GM21381 (cell line): ENCODE results near the gene EN2.

Experiments
- ATAC-seq: cut with Tn5 transposase; IDR thresholded peaks from one replicate; pipeline ENCODE4 v1.9.1; 2021; ENCODE audit warnings: mild to moderate bottlenecking, moderate library complexity; ENCODE audit not compliant: unreplicated experiment

Gene EN2

DNA sequence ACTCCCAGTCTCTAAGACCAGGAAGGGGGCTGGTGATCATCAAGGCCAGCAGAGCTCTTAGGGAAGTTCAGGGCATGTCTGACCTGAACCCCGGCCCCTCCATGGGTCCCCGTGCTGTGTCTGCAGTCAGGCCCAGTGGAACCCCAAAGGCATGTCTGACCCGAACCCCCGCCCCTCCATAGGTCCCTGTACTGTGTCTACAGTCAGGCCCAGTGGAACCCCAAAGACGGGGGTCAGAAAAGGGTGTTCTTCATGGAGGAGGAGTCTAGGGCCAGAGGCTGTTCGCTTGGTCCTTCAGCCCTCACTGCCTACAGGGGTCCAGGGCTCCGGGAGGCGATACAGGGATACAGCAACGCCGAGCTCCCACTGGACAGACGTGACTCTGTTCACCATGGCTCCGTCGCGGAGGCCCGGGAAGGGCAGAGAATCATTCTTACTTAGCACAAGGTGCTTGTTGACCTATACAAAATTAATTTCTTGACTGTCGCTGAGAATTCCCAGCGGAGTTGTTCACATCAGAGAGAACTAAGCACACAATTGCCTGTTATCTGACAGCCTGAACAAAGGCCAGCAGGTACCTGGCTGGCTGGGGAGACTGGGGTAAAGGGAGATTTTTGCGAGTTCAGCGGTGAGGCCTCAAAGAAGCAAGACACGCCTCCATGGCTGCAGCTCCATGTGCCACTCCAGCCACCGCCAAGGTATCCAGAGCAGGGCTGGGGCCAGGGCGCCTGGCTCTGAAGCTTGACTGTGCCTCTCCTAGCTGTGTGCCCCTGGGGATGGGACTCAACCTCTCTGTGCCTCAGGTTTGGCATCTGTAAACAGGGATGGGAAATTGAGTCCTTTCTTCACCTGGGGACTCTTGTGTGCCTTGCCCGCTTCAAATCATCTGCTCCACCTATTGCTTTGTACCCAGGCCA, 26.8 kb downstream of the EN2 start:
- no peak for ATAC-seq

DNA sequence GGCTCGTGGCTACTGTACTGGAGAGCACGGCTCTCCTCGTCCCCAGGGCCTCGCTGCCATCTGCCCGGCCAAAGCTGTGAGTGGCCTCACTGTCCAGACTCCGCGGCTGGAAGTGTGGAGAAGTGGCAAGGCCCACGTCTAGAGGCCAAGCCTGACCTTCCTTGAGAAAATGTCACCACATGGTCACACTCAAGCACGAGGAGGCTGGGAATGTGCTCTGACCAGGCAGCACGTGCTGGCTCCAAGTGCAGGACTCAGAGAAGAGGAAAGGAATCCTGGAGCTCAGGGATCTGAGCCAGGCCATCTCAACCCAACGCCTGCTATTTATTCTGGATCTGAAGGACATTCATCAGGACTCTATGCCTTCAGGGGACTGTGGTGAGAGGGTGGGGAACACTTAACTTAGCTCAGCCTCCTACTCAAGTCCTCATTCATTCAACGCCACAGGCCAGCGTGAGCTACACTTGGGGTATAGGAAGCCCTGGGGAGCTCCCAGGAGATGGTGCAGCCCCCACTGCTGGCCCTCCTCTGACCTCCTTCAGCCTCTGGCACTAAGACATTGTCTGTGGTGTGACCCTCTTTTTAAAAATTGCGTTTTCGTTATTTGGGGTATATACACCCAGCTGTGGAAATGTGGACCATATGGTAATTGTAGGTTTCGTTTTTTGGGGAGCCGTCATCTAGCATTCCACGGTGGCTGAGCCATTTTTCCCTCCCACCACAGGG, 29.0 kb downstream of the EN2 start:
- ATAC-seq, result no peak

DNA sequence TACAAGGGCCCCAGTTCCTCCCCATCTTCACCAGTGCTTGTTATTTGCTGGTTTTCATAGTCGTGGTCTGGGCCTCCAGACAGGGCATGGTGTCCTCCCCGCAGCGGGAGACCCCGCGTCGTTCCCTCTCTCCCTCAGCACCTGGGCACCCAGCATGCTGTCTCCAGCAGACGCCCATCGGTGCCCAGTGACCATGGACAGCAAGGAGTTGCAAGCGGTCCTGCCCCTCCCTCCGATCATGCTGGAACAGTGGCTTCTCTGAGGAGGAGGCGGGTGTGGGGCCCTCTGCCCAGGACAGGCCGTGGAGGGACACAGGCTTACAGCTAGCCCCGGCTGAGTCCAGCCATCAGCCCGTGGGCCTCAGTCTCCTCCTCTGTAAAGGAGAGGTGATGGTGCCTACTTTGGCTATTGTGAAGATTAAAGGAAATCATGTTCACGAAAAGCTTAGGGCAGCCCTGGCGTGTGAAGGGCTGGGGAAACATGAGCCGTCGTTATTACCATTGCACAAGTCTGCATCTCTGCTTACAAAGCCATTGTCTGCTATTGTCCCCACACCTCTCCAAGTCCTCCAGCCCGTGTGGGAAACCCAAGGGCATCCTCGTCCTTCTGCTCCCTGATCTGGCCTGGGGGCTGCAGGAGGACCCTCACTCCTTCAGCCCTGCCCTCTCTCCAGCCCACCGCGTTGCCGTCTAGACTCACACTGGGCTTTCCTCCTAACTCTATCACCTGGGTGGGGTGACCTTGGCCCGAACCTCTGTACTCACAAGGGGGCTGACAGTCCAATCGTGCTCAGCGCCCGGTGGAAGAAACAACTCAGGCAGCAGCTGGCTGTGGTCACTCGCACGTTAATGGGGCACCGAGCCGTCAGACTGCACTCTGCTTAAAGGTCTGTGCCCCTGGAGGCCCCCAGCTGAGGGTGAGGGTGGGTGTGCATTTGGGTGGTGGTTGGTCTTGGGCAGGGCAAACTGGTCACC, 29.9 kb downstream of the EN2 start:
- no peak for ATAC-seq

DNA sequence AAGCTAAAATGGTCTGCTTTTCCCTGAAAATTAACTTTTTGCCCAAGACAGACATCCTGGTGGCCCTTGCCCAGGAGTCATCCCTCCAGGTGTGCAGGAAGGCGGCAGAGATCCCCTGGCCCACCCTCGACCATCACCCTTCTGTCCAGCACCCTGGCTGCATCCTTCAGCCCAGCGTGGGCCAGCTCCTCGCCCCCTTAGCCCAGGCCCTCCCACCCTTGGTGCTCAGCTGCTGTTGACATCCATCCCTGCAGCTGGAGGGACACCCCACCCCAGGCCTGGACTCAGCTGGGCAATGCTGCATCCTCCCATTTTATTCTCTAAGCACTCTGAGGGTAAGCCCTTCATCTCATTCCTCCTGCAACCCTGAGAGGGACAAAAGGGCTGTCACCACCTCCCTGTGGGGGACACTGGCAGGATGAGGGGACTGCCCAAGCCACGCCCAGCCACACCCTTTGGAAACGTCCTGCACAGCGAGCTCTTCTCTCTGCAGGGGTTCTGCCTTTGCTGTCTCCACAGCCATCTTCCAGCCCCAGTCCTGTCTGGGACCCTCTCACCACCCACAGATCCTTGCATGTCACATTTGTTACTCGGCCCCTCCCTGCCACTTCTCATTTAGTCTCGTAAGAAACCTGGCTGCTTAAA, 30.7 kb downstream of the EN2 start:
- no peak for ATAC-seq

GRCh38 chr7:155489158-155489840, 31.4 kb downstream of the EN2 start:
- no peak for ATAC-seq

- ATAC-seq, result no peak
Observed at GRCh38 chr7:155489862-155490696, 32.1 kb downstream of the EN2 start.

DNA sequence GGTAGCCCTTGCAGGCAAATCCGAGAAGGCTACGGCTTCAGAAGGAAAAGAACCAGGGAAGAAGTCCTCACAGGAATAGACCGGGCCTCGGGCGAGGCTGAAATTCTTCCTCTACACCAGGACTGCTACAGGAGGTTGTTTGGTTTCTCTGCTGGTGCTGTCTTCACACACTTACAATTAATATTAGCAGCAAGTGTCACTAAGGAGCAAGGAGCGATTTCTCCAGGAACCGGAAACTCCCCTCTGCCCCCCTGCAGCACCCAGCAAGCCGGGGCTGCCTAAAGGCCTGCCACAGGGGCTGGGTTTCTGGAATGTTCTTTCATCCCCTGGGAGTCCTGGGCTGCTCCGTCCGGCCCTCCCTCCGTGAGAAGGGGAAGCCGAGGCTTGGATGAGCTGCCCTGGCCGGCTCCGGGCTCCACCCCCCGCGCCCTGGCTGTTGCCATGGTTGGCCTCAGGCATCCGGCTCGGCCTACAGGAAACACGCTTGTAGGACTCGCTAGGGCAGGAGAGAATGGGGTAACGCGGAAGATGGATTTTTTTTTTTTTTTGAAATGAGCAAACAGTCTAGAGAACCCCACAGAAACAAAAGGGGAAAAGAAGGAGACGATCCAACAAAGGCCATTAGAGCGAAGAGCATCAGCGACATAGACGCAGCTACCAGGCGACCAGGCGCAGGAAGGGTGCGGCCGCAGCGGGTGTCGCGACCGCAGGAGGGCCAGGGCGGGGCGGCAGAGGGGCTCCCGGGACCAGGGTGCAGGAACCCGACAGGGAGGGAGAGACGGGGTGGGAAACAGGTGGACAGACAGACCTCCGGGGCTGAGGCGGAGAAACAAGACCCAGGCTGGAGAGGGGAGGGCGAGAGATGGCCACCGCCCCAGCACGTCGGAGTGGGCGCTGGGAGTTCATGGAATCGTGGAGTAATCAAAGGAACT, 33.0 kb downstream of the EN2 start:
- ATAC-seq, result peak; percentile 88

DNA sequence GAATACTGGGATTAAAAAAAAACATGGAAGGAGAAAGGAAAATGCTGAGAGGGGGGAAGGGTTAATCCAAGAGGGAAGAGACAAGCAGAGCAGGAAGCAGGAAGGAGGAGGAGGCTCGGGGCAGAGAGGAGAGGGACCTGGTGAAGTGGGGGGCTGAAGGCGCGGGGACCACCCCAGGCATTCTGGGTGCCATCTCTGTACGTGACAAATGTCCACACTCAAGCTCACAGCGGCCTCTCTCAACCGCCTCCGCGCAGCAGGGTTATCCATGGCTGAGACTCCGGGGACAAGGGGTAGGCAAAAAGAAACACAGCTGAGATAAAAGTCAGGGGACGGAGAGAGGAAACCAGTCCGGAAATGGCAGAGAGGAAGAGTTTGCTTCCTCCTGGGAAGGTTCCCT, 33.9 kb downstream of the EN2 start:
- ATAC-seq, result no peak

DNA sequence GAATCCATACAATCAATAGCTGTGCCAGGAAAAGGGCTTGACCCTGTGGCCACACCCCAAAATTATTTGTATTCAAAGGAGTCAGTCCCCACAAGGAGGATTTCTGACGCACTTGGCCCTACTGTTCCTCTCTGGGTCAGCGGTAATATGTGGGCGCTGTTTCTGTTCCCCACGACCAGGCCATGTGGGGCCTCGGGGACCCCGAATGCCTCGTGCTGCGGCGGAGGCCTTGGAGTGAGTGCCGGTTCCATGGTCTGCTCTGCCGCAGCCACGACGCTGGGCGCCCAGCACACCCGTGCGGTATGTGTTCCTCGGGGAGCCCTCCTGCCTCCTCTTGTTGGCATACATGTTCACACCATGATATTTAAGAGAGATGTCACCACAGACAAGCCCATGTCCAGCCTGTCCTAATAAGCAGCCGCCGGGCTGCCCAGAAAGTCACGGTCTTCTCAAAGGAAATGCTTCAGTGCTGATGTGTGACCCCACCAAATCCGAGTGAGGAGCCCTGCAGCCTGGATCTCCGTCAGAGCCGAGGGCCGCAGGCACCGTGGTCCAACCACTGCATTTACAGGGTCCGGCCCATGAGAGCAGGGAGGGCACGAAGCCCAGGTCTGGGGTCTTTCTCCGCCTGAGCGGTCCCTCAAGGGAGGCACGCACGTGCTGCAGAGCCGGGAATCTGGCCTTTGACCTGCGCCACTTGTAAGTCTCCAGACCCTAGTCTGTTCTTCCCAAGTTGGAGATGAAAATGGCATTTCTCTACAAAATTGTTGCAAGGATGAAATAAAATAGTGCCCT, 36.0 kb downstream of the EN2 start:
- ATAC-seq, result no peak

DNA sequence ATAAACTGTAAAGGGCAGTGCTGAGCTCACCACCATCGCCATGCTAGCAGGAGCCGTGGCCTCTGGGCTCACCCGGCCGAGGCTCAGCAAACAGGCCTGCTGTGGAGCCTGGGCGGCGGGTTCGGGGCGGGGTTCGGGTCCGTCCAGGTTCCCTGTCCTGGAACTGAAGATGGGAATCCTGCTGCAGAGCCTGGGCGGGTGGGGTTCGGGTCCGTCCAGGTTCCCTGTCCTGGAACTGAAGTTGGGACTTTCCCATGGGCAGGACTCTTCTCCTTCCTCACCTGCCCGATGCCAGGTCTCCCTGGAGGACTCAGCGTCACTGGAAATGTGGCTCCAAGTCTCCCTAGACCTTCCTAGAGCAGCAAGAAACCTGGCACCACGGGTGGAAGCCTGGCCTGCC, 36.6 kb downstream of the EN2 start:
- no peak for ATAC-seq

DNA sequence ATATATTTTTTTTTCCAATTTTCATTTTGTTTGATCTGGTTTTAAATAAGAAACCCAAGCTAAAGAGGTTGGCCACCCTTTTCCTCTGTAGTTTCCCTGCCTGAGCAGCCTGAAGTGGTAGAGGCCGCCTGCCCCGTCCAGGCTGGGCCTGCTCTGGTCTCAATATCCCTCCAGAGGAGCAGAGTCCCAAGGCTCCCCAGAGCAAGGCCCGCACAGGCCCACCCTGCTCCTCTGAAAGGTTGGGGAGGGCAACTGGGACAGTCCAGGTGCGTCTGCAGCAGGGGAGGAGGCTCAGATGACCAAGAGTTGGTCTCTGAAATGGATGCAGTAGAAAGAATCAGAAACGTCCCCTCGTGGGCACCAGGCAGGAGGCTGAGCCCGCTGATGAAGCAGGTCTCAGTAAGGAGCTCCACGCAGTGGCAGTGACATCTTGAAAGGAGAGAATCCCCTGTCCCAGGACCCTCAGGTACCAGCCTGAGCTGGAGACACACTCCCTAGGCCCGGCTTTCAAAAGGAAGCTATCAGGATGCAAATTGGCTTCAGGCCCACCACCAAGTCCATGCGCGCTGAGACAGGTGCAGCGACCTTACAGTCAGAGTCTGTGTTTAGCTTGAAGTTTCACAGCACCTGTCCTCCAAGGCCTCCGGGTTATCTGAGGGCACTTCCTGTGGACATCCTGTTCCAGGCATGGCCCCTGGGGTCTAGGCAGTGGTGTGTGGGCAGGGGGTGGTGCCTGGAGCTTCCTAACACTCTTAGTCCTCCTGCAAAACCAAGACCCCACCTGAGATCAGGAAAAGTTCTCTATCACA, 37.7 kb downstream of the EN2 start:
- no peak for ATAC-seq

- no peak for ATAC-seq
Observed at GRCh38 chr7:155496267-155497005, 38.5 kb downstream of the EN2 start.

- ATAC-seq, result no peak
Observed at GRCh38 chr7:155497149-155497901, 39.4 kb downstream of the EN2 start.

DNA sequence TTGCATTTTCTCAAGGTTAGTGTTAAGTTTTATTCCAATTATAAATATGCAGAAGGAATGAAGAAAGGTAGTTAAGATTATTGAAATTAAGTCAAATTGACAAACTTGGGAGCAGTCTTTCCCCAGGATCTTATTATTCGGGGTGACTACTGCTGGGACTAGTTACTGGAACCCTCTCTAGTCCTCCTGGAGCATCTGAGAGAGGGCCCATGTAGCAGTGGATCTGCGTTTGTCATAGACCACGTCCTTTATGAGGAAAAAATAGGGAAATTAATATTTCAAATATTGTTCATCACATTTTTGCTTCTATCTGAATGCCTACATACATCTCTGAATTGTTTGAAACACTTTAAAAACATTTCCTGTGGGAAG, 47.5 kb downstream of the EN2 start:
- no peak for ATAC-seq

- no peak for ATAC-seq
Observed at GRCh38 chr7:155506854-155507337, 49.0 kb downstream of the EN2 start.
